AG08396 (cell line): ENCODE data around the gene AGPAT3.
"Not testable (repeated sequence)": the region's sequence is repeated elsewhere in the genome, so short reads cannot be mapped to it uniquely, and the experiment has no call there.

Experiments
- DNase-seq: peaks from one replicate; pipeline ENCODE4 v3.0.0; 2012; ENCODE audit warnings: low spot score, mixed read lengths

Gene AGPAT3

DNA sequence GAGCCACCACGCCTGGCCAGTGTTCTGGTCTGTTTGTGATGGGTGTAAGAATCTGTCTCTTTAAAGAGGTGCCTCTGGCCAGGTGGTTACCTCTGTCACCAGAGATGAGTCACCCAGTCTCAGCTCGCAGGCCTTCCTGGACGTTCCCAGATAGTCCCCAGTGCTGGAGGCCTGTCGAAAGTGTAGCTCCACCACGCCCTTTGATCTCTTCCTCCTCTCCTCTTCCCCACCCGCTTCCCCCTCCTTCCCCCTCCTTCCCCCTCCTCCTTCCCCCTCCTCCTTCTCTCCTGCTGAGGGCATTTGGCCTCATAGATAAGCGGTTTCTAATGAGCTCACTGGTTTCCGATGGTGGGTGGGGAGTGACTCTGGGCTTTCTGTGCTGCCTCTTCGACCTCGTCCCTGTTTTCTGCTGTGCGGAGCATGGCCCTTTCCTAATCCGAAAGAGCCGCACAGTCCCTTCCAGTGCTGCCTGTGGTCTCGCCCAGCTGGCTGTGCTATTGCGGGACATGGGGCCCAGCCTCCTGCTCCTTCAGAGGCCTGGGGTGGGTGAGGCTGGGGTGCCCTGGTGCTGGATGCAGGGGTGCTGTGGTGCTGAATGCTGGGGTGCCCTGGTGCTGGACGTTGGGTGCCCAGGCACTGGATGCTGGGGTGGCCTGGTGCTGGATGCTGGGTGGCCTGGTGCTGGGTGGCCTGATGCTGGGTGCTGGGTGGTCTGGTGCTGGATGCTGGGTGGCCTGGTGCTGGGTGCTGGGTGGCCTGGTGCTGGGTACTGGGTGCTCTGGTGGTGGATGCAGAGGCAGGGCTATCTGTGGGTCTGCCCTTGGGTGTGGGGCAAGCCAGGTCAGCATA is 19.2 kb downstream of the AGPAT3 start:
- no peak for DNase-seq

DNA sequence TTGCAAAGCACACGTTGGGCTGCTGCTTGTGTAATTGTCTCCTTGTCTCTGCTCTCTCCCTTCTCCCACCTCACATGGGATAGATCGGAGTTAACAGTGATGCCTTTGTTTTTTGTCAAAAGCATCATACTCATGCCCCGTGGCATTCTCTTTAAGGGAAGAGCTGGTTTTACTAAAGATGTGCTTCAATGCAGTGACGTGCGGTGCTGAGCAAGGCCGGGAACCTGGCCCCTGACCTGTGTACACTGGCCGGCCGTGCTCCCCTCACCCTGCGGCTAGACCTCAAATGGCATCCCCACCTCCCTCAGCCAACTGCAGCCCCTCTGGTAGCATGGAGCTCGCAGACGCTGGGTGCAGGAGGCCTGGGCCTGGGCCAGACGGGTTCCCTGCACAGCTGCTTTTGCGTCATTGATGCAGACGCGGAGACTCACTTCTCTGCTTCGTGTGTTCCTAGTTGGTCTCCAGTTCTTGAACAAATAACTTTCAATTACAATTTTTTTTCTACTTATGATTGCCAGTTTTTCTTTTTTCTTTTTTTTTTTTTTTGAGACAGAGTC is 19.9 kb downstream of the AGPAT3 start:
- DNase-seq: no peak

GRCh38 chr21:43885721-43886120 is 20.7 kb downstream of the AGPAT3 start:
- DNase-seq: no peak

DNA sequence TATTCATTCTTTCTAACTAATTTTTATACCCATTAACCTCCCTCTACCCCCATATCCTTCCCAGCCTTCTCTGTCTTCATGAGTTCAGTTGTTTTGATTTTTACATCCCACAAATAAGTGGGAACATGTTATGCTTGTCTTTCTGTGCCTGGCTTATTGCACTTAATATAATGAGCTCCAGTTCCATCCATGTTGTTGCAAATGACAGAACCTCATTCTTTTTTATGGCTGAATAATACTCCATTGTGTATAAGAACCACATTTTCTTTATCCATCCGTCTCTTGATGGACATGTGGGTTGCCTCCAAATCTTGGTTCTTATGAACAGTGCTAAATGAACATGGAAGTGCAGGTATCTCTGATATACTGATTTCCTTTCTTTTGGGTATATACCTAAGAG is 21.5 kb downstream of the AGPAT3 start:
- no peak for DNase-seq

- no peak for DNase-seq
Measured at GRCh38 chr21:43889069-43889468, 24.0 kb downstream of the AGPAT3 start.

GRCh38 chr21:43890042-43890441 is 25.0 kb downstream of the AGPAT3 start:
- no peak for DNase-seq

DNA sequence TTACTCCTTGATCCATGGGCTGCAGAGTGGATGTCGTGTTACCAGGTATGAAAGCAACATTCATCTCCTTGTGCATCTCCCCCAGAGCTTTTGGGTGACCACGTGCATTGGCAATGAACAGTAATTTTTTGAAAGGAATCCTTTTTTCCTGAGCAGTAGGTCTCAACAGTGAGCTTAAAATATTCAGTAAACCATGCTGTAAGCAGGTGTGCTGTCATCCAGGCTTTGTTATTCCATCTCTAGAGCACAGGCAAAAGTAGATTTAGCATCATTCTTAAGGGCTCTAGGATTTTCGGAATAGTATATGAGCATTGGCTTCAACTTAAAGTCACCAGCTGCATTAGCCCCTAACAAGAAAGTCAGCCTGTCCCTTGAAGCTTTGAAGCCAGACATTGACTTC is 27.3 kb downstream of the AGPAT3 start:
- no peak for DNase-seq

GRCh38 chr21:43892984-43893535 is 28.0 kb downstream of the AGPAT3 start:
- no peak for DNase-seq

DNA sequence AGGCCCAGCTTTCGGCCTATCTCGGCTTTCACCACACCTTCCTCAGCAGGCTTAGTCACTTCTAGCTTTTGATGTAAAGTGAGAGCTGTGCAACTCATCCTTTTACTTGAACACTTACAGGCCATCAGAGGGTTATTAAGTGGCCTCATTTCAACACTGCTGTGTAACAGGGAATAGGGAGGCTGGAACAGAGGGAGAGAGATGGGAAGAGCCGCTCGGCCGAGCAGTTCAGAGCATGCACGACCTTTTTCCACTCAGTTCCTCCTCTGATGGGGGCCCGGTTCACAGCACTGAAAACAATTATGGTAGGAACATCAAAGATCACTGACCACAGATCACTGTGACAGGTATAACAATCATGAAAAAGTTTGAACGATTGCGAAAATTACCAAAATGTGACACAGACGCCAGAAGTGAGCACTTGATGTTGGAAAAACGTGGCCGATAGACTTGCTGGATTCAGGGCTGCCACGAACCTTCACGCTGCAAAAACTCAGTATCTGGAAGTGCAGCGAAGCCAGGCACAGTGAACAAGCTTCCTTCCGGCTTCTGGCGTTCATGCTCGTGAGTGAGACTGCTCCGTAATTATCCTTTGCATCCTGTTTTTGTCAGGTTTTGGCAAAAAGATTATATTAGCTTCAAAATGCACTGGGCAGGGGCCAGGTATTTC is 28.6 kb downstream of the AGPAT3 start:
- DNase-seq: no peak

- DNase-seq: no peak
Measured at GRCh38 chr21:43894206-43894577, 29.2 kb downstream of the AGPAT3 start.

- no peak for DNase-seq
Measured at GRCh38 chr21:43895196-43895595, 30.2 kb downstream of the AGPAT3 start.

DNA sequence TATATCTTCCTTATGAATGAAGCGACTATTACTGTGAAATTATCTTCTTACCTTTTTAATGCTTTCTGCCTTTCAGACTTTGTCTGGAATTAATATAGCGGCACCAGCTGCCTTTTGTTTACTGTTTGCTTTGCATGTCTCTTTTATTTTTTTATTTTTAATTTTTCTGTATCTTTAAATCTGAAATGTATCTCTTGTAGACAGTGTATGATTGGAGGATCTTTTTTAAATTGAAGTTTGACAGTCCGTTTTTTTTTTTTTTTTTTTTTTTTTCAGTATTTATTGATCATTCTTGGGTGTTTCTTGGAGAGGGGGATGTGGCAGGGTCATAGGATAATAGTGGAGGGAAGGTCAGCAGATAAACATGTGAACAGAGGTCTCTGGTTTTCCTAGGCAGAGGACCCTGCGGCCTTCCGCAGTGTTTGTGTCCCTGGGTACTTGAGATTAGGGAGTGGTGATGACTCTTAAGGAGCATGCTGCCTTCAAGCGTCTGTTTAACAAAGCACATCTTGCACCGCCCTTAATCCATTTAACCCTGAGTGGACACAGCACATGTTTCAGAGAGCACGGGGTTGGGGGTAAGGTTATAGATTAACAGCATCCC is 31.8 kb downstream of the AGPAT3 start:
- DNase-seq: not testable (repeated sequence)

DNA sequence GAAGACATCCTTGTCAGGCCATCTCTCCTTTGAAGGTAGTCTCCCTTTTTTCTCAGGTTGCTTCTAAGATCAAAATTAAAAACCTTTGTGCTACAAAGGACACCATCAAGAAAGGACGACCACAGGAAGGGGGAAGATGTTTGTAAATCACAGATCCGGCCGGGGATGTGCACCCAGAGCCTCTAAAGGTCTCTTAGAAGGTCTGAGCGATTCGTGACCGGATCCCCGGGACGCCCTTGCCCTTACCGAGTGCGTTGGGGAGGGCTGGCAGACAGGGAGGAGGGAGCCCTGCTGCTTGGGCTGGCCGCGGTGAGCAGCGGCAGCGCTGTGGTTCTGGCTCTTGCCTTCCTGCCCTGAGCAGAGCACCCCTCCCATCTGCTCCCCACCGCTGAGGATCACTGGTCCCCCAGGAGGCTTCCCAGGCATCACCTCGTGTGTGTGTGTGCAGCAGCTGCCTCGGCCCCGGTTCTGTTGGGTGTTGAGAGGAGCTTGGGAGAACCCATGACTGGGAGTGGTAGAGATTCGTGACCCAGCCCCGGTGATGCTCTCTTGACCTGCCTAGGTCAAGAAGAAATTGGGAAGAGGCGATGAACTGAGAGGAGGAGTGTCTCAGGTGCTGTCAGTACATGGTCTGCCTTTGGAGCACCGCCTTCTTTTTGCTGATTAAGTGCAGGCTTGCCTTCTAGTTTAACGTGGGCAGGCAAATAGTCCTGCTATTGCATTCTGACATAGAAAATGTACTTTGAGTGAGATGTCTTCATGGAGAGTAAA is 34.5 kb downstream of the AGPAT3 start:
- DNase-seq: no peak

- DNase-seq: no peak
Measured at GRCh38 chr21:43900078-43900385, 35.0 kb downstream of the AGPAT3 start.

DNA sequence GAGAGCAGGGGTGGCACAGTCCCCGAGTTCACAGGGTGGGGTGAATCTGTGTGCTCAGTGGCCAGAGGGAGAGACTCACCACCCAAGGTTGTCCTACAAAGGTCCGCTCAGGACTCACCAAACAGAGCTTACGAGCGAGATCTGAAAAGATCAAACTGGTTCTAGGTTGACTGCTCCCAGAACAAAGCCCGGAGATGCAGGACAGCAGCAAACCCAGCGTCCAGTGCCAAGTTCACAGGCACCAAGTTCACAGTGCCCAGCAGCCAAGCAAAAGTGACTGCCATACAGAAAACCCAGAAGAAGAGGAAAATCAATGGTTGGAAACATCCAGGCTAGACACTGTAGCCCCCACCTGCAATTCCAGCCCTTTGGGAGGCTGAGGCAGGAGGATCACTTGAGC is 35.7 kb downstream of the AGPAT3 start:
- DNase-seq: no peak

- peak; percentile 71 for DNase-seq
Measured at GRCh38 chr21:43902441-43902840, 37.4 kb downstream of the AGPAT3 start.

DNA sequence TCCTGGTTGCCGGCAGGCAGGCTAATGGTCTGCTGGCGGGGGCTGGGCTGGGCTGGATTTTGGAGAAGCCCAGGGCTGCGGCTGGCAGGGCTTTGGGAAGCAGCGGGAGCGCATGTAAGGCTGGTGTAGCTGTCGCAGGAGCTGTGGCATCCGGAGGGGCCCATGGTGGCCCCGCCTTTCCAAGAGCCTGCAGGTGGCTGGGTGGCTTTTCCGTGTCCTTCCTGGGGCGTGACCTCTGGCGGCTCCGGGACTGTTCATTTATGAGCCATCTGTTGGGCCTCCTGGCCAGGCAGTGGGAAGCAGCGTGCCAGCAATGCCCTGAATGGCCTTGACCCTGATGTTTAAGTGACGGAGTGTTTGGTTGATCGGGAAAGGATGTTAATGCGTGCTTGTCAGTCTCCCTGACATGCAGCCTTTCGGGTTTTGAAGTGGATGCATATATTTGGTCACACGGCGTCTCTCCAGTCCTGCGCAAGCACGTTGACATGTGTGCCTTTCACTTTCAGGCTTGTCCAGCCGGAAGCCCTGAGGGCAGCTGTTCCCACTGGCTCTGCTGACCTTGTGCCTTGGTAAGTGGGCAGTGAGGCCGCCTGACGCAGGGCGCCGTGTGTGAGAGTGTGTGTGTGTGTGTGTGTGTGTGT is 38.5 kb downstream of the AGPAT3 start:
- DNase-seq: no peak

DNA sequence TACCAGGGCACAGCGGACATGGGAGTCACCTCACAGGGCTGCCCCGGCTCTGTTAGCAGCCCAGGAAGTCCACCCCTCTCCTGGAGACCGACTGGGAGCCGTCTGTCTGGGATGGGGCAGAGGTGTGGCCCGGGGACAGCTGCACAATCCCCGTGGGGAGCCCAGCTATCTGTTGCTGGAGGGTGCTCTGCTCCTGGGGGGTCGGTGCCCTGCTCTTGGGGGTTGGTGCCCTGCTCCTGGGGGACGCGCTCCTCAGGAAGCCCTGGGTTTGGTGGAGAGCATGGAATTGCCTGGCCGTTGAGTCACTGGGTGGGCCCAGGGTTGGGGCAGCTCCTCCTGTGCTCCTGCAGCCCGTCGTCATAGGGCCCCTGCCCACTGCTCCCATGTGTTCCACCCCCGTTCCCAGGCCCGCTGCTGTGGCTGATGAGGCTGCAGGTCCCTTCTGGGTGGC is 39.3 kb downstream of the AGPAT3 start:
- DNase-seq: no peak

- DNase-seq: no peak
Measured at GRCh38 chr21:43905726-43906455, 40.9 kb downstream of the AGPAT3 start.

- DNase-seq: no peak
Measured at GRCh38 chr21:43906585-43907370, 41.8 kb downstream of the AGPAT3 start.
